Stimulated activated CD8-positive, alpha-beta memory T cell treated with anti-CD3 and anti-CD28 coated beads, Interleukin-2, amount 100 ng/mL, for 1 hour (primary cell): Measurements from ENCODE around the gene KLHL15.
"Not testable (repeated sequence)": the region's sequence is repeated elsewhere in the genome, so short reads cannot be mapped to it uniquely, and the experiment has no call there.

Source experiments
- DNase-seq, 2 donors: peaks; one replicate each; pipeline ENCODE4 v3.0.0-alpha.2; 2020; ENCODE audit warnings: low read depth in 2 of 2

KLHL15 gene

GRCh38 chrX:24027086-24027485, at the start of gene KLHL15:
TSS of gene KLHL15 (minus strand) at chrX:24027186. CDS start at chrX:24006693, 20,493 bp downstream.
- no peak for DNase-seq

- no peak for DNase-seq
Observed at GRCh38 chrX:24069877-24070276, 42.9 kb upstream of the KLHL15 start.

GRCh38 chrX:24063488-24063887, 36.5 kb upstream of the KLHL15 start:
- no peak for DNase-seq

- no peak for DNase-seq
Observed at GRCh38 chrX:24055043-24055356, 28.0 kb upstream of the KLHL15 start.

- DNase-seq, result peak; percentile 67 to 70
Observed at GRCh38 chrX:24054182-24055042, 27.4 kb upstream of the KLHL15 start, which contains the start of gene EIF2S3. TSS of gene EIF2S3 (plus strand) at chrX:24054956. CDS start at chrX:24054969, 13 bp downstream.

- not testable (repeated sequence) for DNase-seq
Observed at GRCh38 chrX:24050522-24051318, 23.7 kb upstream of the KLHL15 start.

GRCh38 chrX:24049643-24050042, 22.7 kb upstream of the KLHL15 start:
- not testable (repeated sequence) for DNase-seq

GRCh38 chrX:24046060-24046459, 19.1 kb upstream of the KLHL15 start:
- not testable (repeated sequence) for DNase-seq

GRCh38 chrX:24037729-24038128, 10.7 kb upstream of the KLHL15 start:
- DNase-seq, result no peak

GRCh38 chrX:24034485-24034884, 7.5 kb upstream of the KLHL15 start:
- DNase-seq, result no peak

GRCh38 chrX:24030597-24030996, 3.6 kb upstream of the KLHL15 start:
- DNase-seq, result no peak

- no peak for DNase-seq
Observed at GRCh38 chrX:24027985-24028384, 999 bp upstream of the KLHL15 start.

GRCh38 chrX:24026432-24026831, 554 bp downstream of the KLHL15 start:
- no peak for DNase-seq

GRCh38 chrX:24025741-24026403, 1.1 kb downstream of the KLHL15 start:
- DNase-seq, result no peak

- DNase-seq, result peak; percentile 57 to 65
Observed at GRCh38 chrX:24024819-24025740, 1.9 kb downstream of the KLHL15 start.

- DNase-seq, result no peak
Observed at GRCh38 chrX:24023972-24024669, 2.9 kb downstream of the KLHL15 start.

GRCh38 chrX:24023544-24023943, 3.4 kb downstream of the KLHL15 start:
- DNase-seq, result no peak

GRCh38 chrX:24020306-24020876, 6.6 kb downstream of the KLHL15 start:
- DNase-seq, result no peak

- DNase-seq, result no peak
Observed at GRCh38 chrX:24019448-24019847, 7.5 kb downstream of the KLHL15 start.

- no peak for DNase-seq
Observed at GRCh38 chrX:24018809-24019208, 8.2 kb downstream of the KLHL15 start.
